C4-2B (cell line): Measurements from ENCODE around the gene BBS5.

Experiments
- H3K27ac ChIP-seq: fragments of 450-650 bp; 2 replicates; pipeline ENCODE4 v1.5.1; 2017
- CTCF ChIP-seq: fragments of 450-650 bp; conservative IDR thresholded peaks from 2 replicates; pipeline ENCODE4 v1.5.1; 2017; ENCODE audit warnings: mild to moderate bottlenecking
- ZFX ChIP-seq: fragments of 450-650 bp; IDR thresholded peaks from 2 replicates; pipeline ENCODE4 v1.6.1; 2017

Gene BBS5

GRCh38 chr2:169486487-169486886, 7.2 kb downstream of the BBS5 start:
- no peak overlapping the region for H3K27ac ChIP-seq
- TF ChIP-seq CTCF (no peak), ZFX (no peak)

- TF ChIP-seq CTCF (no peak), ZFX (no peak)
- H3K27ac ChIP-seq, result no peak overlapping the region
These were observed 11.5 kb downstream of the BBS5 start for GRCh38 chr2:169490834-169491233.

GRCh38 chr2:169491378-169491777, 12.1 kb downstream of the BBS5 start:
- H3K27ac ChIP-seq, result no peak overlapping the region
- TF ChIP-seq CTCF (no peak), ZFX (no peak)

GRCh38 chr2:169493360-169493759, 14.1 kb downstream of the BBS5 start:
- no peak overlapping the region for H3K27ac ChIP-seq
- TF ChIP-seq ZFX (no peak), CTCF (no peak)

GRCh38 chr2:169495310-169495928, 16.1 kb downstream of the BBS5 start:
- H3K27ac ChIP-seq, result no peak overlapping the region
- TF ChIP-seq ZFX (no peak), CTCF (no peak)

- H3K27ac ChIP-seq, result no peak overlapping the region
- TF ChIP-seq ZFX (no peak), CTCF (no peak)
These were observed 25.4 kb downstream of the BBS5 start for GRCh38 chr2:169504651-169505050.

- no peak for TF ChIP-seq CTCF
- no peak overlapping the region; the same call in 1 of the 2 replicates for H3K27ac ChIP-seq
These were observed 28.4 kb downstream of the BBS5 start for GRCh38 chr2:169507698-169508097.
